Measurements from ENCODE around the gene P4HA1.
"Not testable (repeated sequence)": the region's sequence is repeated elsewhere in the genome, so short reads cannot be mapped to it uniquely, and the experiment has no call there.

Gene P4HA1

DNA sequence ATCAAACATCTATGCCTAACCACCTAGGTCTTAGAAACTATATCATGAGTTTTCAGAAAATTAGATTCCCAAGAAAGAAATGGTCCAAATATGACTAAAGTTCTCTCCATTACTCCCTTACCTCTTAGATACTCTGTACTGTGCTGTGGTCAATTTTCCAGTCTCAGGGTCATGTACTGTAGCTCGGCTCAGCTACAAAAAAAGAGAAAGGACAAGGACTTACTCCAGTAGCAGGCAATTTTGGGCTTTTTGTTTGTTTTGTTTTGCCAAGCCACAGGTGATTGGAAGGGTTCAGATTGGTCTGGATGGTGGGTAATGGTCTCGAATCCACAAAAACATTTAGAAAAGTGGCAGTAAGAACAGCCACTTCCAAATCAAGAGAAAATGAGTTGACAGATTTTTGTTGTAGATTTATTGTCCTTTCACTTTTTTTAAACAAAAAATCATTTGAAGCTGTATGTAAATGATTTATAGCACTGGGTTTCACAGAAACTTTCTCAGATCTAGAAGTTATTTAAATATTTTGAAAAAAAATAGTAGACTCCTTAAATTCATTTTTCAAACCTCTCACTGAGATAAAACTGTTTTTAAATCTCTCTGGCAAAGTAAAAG, 52.8 kb downstream of the P4HA1 start:
- no peak for DNase-seq (ENCODE audit: low read depth, low spot score)

DNA sequence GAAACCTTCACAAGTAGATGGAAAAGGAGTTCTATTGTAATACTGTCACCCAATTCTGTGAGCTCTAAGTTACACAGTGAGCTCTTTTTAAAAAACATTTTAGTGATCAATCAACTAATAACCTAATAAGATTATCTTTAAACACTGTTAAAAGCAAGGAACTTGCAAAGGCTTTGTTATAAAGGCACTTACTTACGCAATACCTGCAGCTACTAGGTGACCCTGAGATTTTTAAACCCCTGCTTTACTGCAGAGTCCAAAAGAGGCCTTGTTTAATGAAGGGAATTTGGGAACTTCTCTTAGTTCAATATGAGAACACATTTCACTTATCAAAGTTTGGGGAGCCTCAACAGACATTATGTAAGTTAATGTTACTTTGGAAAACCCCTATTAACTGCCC, 53.3 kb downstream of the P4HA1 start:
- DNase-seq (ENCODE audit: low read depth, low spot score) = no peak

DNA sequence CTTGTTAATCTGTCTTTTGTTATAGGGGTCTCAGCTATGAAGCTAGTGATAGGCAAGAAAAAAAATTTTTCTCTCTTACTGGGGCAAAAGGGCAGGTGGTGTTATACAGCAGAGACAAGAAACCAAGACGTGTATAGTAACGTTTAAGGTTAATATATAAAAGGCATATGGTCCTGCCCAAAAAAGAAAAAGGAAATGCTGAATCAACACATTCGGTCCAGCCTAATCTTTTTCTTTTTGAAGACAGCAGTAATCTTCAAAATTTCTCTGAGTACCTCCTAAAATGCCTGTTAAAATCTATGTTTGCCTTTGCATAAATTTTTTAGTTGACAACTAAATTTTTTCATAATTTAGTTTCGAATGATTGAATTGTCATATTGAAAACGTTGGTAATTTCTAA, 54.5 kb downstream of the P4HA1 start:
- DNase-seq (ENCODE audit: low read depth, low spot score) = no peak

DNA sequence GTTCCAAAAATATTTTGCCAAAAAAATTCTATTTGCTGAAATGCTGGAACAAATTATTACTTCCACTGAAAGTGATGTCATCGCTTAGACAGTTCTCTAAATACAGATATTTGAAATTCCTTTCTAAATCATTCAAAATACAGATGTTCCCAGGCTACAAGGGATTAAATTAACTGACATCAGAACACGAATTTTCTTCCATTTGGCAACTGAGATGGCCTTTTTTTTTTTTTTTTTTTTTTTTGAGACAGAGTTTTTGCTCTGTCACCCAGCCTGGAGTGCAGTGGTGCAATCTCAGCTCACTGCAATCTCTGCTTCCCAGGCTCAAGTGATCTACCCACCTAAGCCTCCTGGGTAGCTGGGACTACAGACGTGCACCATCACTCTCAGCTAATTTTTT, 57.0 kb downstream of the P4HA1 start:
- no peak for DNase-seq (ENCODE audit: low read depth, low spot score)

DNA sequence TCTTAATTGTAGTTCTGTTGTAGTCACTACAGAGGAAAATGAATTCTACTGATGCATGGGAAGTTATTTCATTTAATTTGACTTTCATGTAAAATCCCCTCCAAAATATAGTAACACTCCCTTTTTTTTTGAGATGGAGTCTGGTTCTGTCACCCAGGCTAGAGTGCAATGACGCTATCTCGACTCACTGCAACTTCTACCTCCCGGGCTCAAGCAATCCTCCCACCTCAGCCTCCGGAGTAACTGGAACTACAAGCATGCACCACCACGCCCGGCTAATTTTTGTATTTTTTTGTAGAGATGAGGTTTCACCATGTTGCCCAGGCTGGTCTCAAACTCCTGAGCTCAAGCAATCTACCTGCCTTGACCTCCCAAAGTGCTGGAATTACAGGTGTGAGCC, 60.4 kb downstream of the P4HA1 start:
- not testable (repeated sequence) for DNase-seq (ENCODE audit: low read depth, low spot score)

DNA sequence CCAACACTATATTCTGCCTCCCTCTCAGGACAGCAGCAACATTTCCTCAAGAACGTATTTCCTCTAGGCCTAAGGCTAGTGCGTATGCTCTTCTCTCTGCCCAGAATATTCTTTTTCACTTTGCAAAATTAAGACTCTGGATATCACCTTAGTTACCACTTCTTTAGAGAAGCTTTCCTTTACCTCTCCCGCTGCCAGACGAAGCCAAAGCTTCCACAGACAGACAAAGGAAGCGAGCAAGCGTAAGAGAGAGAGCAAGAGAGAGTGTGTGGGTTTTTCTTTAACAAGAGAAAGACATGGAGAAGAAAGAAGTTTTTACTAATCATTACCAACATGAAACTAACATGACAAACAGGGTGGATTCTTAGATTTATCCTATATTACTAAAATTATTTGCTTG, 64.1 kb downstream of the P4HA1 start:
- no peak for DNase-seq (ENCODE audit: low read depth, low spot score)

DNA sequence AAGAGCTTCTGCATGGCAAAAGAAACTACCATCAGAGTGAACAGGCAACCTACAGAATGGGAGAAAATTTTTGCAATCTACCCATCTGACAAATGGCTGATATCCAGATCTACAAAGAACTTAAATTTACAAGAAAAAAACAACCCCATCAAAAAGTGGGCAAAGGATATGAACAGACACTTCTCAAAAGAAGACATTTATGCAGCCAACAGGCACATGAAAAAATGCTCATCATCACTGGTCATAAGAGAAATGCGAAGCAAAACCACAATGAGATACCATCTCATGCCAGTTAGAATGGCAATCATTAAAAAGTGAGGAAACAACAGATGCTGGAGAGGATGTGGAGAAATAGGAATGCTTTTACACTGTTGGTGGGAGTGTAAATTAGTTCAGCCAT, 70.0 kb downstream of the P4HA1 start:
- DNase-seq (ENCODE audit: low read depth, low spot score) = not testable (repeated sequence)

DNA sequence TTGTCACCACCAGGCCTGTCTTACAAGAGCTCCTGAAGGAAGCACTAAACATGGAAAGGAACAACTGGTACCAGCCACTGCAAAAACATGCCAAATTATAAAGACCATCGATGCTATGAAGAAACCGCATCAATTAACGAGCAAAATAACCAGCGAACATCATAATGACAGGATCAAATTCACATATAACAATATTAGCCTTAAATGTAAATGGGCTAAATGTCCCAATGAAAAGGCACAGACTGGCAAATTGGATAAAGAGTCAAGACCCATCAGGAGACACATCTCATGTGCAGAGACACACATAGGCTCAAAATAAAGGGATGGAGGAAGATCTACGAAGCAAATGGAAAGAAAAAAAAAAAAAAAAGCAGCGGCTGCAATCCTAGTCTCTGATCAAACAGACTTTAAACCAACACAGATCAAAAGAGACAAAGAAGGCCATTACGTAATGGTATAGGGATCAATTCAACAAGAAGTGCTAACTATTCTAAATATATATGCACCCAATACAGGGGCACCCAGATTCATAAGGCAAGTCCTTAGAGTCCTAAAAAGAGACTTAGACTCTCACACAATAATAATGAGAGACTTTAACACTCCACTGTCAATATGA, 73.1 kb downstream of the P4HA1 start:
- DNase-seq (ENCODE audit: low read depth, low spot score) = not testable (repeated sequence)

DNA sequence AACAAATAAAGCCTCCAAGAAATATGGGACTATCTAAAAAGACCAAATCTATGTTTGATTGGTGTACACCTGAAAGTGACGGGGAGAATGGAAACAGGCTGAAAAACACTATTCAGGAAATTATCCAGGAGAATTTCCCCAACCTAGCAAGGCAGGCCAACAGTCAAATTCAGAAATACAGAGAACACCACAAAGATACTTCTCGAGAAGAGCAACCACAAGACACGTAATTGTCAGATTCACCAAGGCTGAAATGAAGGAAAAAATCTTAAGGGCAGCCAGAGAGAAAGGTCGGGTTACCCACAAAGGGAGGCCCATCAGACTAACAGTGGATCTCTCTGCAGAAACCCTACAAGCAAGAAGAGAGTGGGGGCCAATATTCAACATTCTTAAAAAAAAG, 73.7 kb downstream of the P4HA1 start:
- DNase-seq (ENCODE audit: low read depth, low spot score) = not testable (repeated sequence)

DNA sequence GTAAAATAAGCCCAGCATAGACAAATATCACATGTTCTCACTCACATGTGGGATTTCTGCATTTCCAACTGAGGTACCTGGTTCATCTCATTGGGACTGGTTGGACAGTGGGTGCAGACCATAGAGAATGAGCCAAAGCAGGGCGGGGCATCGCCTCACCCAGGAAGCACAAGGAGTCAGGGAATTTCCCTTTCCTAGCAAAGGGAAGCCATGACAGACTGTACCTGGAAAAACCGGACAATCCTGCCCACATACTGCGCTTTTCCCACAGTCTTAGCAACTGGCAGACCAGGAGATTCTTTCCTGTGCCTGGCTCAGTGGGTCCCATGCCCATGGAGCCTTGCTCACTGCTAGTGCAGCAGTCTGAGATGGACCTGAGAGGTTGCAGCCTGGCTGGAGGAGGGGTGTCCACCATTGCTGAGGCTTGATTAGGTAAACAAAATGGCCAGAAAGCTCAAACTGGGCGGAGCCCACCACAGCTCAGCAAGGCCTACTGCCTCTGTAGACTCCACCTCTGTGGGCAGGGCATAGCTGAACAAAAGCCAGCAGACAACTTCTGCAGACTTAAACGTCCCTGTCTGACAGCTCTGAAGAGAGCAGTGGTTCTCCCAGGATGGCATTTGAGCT, 75.0 kb downstream of the P4HA1 start:
- DNase-seq (ENCODE audit: low read depth, low spot score) = not testable (repeated sequence)

DNA sequence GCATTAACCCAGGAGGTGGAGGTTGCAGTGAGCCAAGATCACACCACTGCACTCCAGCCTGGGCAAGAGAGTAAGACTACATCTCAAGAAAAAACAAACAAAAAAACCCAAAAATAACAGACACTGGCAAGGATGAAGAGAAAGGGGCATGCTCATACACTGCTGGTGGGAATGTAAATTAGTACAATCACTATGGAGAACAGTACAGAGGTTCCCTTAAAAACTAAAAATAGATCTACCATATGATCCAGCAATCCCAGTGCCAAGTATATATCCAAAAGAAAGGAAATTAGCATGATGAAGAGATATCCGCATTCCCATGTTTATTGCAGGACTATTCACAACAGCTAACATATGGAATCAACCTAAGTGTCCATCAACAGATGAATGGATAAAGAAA, 75.6 kb downstream of the P4HA1 start:
- DNase-seq (ENCODE audit: low read depth, low spot score) = no peak

DNA sequence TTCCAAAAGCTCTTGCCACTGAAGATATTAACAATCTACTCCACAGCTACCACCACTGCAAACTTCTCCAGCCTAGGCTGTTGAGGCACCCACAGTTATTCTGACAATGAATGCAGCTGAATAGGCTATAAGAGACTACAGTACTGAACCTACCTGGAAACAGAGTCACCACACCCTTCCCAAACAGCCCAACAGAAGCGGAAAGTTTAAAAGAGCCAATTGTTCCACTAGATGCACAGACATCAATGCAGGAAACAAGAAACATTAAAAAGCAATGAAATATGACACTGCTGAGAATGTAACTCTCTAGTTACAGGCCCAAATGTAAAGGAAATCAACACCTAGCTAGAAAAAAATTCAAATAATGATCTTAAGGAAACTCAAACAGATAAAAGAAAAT, 77.6 kb downstream of the P4HA1 start:
- DNase-seq (ENCODE audit: low read depth, low spot score) = no peak

DNA sequence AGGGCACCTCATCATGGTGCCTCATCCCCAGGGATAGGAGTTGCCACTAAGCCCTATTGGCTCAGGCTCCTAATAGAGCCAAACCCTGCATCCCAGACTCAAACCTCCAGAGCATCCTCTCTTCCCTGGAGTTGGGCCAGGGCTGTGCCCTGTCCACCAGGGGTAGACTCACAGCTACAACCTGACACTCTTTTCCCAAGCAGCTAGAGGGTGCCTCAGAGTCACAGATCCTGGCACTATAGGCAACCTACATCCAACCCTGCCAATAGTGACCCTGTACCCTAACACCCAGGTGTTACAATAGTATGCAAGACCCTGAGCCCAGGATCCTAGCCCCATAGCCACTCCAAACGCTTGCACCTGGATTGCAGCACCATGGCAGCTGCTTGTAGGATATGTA, 78.0 kb downstream of the P4HA1 start:
- no peak for DNase-seq (ENCODE audit: low read depth, low spot score)

DNA sequence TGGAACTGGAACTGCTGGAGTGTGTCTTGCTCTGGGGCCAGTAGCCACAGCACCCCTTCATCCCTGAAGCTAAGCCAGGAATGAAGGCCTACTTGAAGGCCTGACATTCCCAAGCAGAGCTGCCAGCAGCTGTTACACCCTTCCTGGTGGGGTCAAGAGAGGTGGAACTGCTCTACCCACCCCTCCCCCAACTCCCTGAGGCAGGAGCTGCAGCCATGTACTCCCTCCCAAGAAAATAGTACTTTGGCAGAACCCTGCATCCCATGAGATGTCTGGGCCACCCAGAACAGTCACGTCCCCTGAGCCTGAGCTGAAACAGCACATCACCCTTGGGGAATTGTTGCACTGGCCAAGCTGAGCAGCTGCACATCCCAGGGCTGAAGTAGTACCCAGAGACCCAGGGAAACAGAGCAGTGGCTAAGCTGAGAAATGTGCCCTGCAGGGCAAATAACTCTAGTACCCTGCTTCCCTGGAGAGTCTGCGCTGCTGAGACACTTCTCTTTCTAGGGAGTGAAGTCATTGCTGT, 78.6 kb downstream of the P4HA1 start:
- DNase-seq (ENCODE audit: low read depth, low spot score) = no peak

DNA sequence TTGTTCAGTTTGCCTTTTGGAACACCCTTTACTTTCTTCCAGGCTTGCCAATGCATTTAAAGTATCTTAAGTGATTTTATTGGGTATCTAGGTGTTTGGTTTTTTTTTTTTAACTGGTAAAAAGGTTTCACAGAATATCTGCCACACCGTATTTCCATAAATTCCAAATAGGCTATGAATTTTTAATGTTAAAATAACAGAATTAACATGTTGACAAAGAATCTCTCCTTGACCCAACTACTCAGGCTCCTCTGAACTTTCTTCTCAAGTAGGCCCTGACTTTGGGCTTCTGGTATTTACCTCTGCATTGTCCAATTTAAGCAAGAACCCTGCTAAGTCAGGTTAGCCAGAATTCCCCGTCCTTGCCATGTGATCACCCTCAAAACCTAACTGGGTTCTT, 80.9 kb downstream of the P4HA1 start:
- no peak for DNase-seq (ENCODE audit: low read depth, low spot score)

DNA sequence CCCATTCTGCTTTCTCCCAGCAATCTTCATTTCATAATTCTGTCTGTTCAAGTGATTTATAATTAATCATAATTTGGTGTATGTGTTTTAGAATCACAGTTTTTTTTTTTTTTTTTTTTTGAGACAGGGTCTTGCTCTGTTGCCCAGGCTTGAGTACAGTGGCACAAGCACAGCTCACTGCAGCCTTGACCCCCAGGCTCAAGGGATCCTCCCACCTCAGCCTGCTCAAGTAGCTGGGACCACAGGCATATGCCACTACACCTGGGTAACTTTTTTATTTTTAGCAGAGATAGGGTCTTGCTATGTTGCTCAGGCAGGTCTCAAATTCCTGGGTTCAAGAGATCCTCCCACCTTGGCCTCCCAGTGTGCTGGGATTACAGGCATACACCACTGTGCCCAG, 92.8 kb downstream of the P4HA1 start:
- no peak for DNase-seq (ENCODE audit: low read depth, low spot score)

DNA sequence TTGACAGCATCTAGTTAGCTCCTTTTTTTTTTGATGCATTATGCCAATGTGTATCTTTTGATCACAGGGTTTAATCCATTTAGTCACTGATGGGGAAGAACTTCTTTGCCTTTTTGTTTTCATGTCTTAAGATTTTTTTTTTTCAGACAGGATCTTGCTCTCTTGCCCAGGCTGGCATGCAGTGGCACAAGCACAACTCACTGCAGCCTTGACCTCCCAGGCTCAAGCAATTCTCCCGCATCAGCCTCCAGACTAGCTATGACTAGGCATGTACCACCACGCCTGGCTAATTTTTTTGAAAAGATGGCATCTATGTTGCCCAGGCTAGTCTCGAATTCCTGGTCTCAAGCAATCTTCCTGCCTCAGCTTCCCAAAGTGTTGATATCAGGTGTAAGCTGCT, 95.7 kb downstream of the P4HA1 start:
- DNase-seq (ENCODE audit: low read depth, low spot score) = no peak

DNA sequence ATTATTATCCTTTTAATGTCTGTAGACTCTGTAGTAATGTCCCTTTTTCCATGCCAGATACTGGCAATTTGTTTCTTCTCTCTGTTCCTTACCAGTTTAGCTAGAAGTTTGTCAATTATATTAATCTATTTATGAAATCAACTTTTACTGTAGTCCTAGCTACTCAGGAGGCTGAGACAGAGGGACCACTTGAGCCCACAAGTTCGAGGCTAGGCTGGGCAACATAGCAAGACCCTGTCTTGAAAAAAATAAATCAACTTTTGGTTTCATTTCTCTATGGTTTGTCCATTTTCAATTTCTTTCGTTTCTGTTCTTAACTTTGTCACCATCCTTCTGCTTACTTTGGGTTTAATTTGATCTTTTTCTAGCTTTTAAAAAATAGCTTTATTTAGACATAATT, 99.6 kb downstream of the P4HA1 start:
- no peak for DNase-seq (ENCODE audit: low read depth, low spot score)

DNA sequence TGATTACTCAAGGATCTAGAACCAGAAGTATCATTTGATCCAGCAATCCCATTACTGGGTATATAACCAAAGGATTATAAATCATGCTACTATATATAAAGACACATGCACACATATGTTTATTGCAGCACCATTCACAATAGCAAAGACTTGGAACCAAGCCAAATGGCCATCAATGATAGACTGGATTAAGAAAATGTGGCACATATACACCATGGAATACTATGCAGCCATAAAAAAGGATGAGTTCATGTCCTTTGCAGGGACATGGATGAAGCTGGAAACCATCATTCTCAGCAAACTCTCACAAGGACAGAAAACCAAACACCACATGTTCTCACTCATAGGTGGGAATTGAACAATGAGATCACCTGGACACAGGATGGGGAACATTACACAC, 101.2 kb downstream of the P4HA1 start:
- not testable (repeated sequence) for DNase-seq (ENCODE audit: low read depth, low spot score)

DNA sequence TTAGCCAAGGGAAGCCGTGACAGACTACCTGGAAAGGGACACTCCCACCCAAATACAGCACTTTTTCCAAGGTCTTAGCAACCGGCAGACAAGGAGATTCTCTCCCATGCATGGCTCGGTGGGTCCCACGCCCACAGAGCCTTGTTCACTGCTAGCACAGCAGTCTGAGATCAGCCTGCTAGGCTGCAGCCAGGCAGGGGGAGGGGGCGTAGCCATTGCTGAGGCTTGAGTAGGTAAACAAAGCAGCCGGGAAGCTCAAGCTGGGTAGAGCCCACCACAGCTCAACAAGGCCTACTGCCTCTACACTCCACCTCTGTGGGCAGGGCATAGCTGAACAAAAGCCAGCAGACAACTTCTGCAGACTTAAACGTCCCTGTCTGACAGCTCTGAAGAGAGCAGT, 106.9 kb downstream of the P4HA1 start:
- DNase-seq (ENCODE audit: low read depth, low spot score) = not testable (repeated sequence)

DNA sequence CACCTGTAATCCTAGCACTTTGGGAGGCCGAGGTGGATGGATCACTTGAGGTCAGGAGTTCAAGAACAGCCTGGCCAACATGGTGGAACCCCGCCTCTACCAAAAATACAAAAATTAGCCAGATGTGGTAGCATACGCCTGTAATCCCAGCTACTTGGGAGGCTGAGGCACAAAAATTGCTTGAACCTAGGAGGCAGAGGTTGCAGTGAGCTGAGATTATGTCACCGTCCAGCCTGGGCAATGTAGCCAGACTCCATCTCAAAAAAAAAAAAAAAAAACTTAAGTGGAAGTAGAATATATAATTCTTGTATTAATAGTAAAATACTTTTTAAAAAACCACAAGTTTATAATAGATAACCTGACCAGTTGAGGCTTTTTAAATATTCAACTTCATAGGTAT, 112.0 kb downstream of the P4HA1 start:
- not testable (repeated sequence) for DNase-seq (ENCODE audit: low read depth, low spot score)

DNA sequence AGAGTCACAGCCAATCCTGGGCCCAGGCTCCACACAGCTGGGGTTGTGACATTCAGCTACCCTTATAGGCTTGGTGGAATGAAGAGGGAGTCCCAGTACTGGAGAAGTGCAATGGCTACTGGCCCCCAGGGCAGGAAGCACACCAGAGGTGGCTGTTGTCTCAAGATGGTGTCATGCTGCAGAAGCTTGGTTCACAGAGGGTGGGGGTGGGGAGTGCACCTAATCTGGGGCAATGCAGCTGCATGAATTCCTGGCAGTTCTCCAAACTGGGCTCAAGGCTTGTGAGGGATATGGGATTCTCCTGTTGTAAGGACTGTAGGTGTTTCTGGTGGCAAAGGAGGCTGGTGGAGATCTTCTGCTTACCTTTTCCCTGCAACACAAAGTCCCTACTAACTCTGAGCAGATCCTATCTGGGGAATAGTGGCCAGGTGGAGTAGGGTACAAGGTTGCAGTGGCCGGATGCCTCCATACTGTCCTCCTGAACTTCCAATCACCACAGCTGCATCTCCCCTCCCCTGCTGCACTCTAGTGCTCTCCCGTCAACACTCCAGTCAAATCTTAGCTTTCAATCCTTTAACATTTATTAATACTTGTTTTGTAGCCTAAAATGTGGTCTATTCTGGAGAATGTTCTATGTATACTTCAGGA, 114.7 kb downstream of the P4HA1 start:
- DNase-seq (ENCODE audit: low read depth, low spot score) = no peak
